GM19238 (cell line): Measurements from ENCODE around the gene G6PD.
A peak's percentile ranks its signal among the peaks of the same experiment; 100 is the strongest.
"Not testable (repeated sequence)": the region's sequence is repeated elsewhere in the genome, so short reads cannot be mapped to it uniquely, and the experiment has no call there.

Experiments
- DNase-seq: peaks from one replicate; pipeline ENCODE4 v3.0.0; 2011; ENCODE audit warnings: low spot score; ENCODE audit not compliant: insufficient read length

G6PD gene

GRCh38 chrX:154546354-154547244 is at the start of gene G6PD:
Gene G6PD, minus strand, starts transcription at chrX:154546846. Its CDS starts 691 bp downstream, at chrX:154546155.
- DNase-seq: peak; percentile 71

- DNase-seq: no peak
Measured at GRCh38 chrX:154595559-154596249, 49.1 kb upstream of the G6PD start.

DNA sequence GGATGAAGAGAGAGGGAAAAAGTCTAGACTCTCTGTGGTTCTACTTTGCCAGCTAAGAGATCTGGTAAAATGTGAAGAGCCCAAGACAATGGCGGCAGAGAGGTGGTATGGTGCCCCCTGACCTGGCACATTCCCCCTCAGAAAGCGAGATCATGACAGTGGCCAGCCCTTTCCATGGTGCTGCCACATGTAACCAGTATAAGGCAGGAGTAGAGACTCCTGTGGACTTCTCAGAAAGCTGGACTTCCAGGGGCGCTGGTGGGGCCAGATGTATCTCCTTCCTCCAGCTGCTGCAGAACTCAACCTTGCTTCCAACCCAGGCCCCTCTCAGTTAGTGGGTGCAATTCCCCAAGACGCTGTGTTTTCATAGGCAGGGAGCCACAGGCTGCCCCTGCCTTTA is 47.8 kb upstream of the G6PD start:
- no peak for DNase-seq

- DNase-seq: no peak
Measured at GRCh38 chrX:154593201-154593600, 46.6 kb upstream of the G6PD start.

GRCh38 chrX:154592505-154592904 is 45.9 kb upstream of the G6PD start:
- no peak for DNase-seq

DNA sequence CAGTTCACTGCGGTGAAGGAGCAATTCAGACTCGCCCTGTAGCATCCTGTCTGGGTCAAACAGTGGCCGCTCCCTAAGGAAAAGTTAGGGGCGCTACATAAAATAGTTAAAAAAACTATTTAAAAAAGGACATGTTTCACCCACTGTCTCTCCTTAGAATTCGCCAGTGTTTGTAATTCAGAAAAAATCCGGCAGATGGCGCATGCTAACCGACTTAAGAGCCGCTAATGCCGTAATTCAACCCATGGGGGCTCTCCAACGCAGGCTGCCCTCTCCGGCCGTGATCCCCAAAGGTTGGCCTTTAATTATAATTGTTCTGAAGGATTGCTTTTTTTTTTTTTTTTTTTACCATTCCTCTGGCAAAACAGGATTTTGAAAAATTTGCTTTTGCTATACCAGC is 43.8 kb upstream of the G6PD start:
- DNase-seq: not testable (repeated sequence)

DNA sequence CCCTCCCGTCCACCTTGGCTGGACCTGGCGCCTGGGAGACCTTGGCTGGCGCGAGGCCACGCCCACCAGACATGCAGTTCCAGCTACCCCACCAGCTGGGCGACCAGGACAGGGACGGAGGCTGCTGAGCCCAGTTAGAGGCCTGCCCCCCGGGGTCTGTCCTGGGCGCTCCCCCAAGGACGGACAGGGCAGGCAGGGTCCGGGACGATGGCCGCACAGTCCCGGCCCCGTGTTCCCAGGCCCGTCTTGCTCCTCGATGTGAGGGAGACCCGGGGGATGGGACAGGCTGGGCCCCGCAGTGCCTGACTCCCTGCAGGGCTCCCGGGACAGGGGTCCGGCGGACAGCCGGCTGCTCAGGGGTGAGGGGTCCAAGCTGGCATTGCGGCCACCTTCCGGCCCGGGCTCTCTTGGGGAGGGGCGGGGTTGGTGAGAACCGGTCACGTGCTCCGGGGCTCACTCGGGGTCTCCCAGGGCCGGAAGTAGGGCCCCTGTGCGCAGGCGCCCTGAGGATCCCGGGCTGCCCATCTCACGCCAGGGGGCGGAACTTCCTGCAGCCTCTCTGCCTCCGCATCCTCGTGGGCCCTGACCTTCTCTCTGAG is 38.0 kb upstream of the G6PD start, which contains the start of gene CTAG1A:
Gene CTAG1A, plus strand, starts transcription at position 549 of the 599 bp plus-strand sequence. CDS start 74 bp downstream, outside the sequence.
- DNase-seq: not testable (repeated sequence)

DNA sequence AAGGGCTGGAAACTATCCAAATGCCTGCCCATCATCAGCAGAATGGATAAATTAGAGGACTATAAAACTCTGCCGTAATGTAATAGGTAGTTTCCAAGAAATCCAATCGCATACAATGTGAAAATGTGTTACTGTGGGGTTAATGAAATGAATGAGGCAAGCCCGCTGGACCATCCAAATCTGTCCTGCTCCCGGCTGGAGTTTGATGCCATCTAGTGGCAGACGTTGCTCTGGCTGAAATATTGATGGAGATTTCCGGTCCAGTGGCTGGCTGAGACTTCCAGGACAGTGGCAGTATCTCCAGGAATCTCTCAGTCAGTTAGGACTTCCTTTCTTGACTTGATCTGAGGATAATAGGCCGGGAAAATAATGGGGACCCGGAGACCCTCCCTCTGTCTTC is 36.3 kb upstream of the G6PD start:
- DNase-seq: not testable (repeated sequence)

DNA sequence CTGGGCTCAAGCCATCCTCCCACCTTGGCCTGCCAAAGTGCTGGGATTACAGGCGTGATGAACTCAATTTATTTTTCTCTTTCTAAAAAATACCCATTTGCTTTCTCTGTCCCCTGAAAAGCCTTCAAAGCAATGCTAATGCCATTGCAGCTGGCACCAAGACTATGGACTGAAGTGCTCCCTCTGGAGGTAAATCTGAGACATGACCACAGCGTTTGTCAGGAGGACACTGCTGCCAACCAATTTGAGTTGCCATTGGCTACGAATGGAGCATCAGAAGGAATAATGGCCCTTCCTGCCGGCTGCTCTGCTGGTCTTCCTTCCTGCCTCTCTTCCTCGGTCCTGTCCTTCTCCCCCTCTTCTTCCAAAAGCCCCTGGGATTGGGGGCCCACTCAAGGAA is 28.4 kb upstream of the G6PD start:
- DNase-seq: not testable (repeated sequence)

- not testable (repeated sequence) for DNase-seq
Measured at GRCh38 chrX:154573061-154573460, 26.4 kb upstream of the G6PD start.

DNA sequence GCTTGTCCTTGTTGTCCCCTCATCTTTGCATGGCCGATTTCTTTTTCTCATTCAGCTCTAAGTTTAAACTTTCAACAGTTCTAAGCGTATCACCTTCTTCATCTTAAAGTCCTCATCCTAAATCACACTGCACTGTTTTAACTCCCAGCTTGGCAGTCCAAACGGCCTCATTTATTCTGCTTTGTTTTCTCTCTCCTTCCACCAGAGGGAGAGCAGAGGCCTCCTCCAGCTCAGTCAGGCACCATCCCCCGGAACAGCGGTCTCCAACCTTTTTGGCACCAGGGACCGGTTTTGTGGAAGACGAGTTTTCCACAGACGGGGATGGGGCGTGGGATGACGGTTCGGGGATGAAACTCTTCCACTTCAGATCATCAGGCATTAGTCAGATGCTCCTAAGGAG is 23.7 kb upstream of the G6PD start:
- not testable (repeated sequence) for DNase-seq

GRCh38 chrX:154562295-154562694 is 15.6 kb upstream of the G6PD start:
- DNase-seq: not testable (repeated sequence)

DNA sequence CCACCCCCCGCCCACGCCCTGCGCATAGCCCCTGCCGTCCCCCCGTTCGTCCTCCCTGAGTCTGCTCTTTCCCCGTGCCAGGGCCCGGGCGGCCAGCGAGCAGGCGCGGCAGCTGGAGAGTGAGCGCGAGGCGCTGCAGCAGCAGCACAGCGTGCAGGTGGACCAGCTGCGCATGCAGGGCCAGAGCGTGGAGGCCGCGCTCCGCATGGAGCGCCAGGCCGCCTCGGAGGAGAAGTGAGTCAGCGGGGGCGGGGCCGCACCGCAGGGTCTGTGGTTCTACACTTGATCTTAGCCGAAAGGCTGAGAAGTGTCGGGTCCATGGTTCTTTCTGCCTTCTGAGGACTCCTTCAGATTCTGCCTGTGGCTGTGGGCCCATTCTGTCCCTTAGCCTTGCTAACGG is 13.7 kb upstream of the G6PD start:
- DNase-seq: not testable (repeated sequence)

GRCh38 chrX:154558896-154559295 is 12.2 kb upstream of the G6PD start:
- DNase-seq: not testable (repeated sequence)

DNA sequence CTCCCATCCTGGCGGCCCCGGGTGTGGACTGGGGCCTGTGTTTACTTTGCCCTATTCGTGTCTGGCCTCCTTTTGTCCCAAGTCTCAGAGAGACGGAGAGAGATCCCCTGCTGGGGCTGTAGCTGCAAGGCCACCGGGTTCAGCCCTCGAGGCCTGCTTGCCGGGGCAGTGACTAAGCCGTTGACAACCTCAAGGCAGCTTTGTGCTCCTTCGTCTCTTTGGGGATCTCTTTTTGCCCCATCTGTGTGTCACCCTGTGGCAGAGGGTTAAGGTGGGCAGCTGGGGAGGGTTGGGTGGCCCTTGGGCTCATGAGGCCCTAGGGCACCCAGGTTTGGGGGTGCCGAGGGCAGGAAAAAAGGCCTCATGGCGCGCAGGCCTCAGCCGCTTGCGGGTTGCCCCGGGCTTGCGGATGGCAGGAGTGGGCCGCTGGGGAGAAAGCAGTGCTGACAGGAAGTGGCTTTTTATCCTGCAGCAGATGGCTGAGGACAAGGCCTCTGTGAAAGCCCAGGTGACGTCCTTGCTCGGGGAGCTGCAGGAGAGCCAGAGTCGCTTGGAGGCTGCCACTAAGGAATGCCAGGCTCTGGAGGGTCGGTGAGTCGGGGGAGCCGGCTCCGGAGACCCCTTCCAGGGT is 11.5 kb upstream of the G6PD start:
- DNase-seq: not testable (repeated sequence)

DNA sequence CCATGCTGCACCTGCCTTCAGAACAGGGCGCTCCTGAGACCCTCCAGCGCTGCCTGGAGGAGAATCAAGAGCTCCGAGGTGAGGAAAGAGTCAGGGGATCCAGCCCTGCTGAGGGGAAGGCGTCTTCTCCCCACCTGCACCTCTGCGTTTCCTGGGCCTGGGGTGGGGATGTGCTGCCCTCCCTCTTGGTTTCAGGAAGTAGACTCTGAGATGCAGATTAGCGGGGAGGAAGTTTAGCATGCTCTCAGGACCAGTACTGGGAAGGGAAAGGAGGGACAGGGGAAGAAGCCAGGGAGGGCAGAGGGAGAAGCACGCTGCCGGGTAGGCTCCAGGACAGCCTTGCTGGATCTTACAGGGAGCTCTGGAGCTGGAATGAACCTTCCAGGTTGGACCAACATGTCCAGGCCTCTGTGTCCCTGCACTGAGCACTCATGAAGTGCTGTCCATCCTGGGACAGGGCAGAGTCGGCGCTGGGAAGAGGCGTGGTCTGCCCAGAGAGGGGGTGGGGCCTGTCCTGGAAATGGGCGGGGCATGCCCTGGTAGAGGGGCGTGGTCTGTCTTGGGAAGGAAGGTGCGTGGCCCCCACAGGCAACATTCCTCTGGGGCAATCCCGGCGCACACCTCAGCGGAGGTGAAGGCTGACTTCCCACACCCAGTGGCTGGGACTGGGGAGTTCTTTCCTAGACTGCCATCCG is 5.6 kb upstream of the G6PD start:
- DNase-seq: not testable (repeated sequence)

DNA sequence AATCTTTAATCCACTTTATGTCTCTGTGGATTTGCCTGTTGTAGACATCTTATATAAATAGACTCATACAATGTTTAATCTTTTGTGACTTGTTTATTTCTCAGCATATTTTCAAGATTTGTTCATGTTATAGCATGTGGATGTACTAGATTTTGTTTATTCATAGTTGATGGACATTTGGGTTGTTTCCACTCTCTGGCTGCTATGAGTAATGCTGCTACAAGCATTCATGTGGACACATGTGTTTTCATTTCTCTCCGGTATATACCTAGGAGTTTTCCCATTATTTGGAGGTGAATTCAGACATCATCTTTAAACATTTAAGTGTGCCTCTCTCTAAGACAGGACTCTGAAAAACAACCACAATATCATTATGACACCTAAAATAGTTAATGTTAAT is 3.1 kb upstream of the G6PD start:
- DNase-seq: no peak

DNA sequence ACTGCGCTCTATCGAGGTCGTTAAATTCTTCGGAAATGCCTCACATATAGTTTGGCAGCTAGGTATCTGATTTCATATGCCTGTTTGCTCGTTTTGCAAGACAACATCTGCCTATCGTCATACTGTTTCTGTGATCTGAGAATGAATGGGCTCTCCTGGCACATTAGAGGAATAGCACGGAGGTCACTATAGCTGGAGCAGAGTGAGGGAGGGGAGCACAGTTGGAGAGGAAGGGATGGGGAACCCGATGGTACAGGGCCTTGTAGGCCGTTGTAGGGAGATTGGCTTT is 1.3 kb upstream of the G6PD start:
- no peak for DNase-seq

DNA sequence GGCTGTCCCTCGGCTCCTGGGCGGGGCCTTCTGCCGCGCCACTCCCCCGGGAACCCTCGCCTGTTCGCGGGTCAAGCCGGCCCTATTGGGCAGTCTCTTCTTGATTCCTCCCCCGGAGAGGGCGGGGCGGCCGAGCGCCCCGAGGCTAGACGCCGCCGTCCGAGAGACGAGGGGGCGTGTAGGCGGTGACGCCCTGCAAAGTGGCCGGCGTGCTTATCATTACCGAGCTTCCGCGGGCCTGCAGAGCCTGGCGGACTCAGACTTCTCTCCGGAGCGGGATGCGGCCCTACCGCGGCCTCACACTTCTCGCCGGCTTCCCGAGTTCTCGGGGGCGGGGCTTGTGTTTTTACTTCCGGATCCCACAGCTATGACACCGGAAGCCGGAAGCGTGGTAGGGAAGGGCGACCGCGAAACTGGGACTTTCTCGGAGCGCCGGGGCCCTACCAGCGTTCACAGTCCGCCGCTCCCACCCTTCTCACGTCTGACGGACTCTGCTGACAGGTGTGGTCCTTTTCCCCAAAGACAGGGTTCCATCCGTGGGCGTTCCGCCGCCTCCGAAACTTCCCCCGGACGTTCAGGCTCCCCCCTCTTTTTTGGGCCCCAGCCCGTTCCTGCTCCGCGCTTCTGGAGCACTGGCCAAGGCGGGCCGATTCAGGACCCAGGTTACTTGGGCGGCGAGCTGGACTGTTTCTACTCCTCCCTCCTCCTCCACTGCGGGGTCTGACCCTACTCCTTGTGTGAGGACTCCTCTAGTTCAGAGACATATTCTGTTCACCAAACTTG is 790 bp upstream of the G6PD start, which contains the start of gene IKBKG:
Gene IKBKG, plus strand, starts transcription at position 376 of the 783 bp plus-strand sequence. CDS start 4,383 bp downstream, outside the sequence.
- peak; percentile 82 for DNase-seq

GRCh38 chrX:154545673-154546274 is 872 bp downstream of the G6PD start:
- DNase-seq: no peak
